Measurements from ENCODE around the gene UBE2E2.

GRCh38 chr3:23612296-23612891 is 409.3 kb downstream of the UBE2E2 start:
- no peak for TF ChIP-seq POLR2AphosphoS5 (IDR thresholded peaks at IDR 0.05; ENCODE audit: low read depth, low read length)
- no peak for TF ChIP-seq TAF1 (IDR thresholded peaks at IDR 0.05; ENCODE audit: borderline replicate concordance, insufficient read depth, low read length)
- TF ChIP-seq REST (IDR thresholded peaks at IDR 0.05; ENCODE audit: insufficient read depth in 1 of 2, low read depth in 2 of 2, low read length in 2 of 2), result no peak
- no peak for TF ChIP-seq FOXP2 (optimal IDR thresholded peaks at IDR 0.05; ENCODE audit: borderline replicate concordance, extremely low read depth, extremely low read length, insufficient read depth)
- TF ChIP-seq SIN3A (IDR thresholded peaks at IDR 0.05; ENCODE audit: borderline replicate concordance, insufficient read depth, low read length), result no peak
